Suprapubic skin (tissue), 3 donors: ENCODE results near the gene HRH2.

Experiments
- POLR2A ChIP-seq, 2 donors: fragments of 450-650 bp; IDR thresholded peaks; one replicate each; pipeline ENCODE4 v1.6.1; 2017; ENCODE audit warnings: antibody characterized with exemption in 2 of 2, mild to moderate bottlenecking in 2 of 2, moderate library complexity in 2 of 2
- TF ChIP-seq, protein P1 (sequence below), 2 donors: fragments of 200-600 bp in 1 of 2; fragments of 450-650 bp in 1 of 2; sonication (generic) in 1 of 2; IDR thresholded peaks; one replicate each; pipeline ENCODE4 v1.5.1; 2016 to 2019; ENCODE audit warnings: antibody characterized with exemption in 2 of 2, mild to moderate bottlenecking in 1 of 2, moderate library complexity in 1 of 2

DNA sequence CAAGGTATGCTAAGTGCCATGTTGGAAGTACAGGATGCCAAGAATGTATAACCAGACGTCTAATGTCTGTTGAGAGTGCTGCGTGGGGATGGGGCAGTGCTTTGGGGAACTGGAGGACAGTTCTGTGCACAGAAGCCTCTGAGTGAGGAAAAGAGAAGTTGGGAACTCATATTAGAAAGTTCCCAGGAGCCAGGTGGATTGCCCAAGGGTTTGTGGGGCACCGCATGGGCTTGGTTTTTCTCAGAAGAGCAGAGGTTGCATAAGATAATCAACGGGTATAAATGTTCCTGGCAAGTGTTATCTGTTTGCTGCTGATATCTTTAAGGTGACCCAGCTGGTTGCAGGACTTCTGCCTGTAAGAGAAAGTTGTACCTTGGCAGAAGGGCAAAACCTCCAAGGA is 13.1 kb downstream of the HRH2 start:
- no peak for TF ChIP-seq POLR2A (IDR thresholded peaks at IDR 0.05)
- TF ChIP-seq, protein P1, sequence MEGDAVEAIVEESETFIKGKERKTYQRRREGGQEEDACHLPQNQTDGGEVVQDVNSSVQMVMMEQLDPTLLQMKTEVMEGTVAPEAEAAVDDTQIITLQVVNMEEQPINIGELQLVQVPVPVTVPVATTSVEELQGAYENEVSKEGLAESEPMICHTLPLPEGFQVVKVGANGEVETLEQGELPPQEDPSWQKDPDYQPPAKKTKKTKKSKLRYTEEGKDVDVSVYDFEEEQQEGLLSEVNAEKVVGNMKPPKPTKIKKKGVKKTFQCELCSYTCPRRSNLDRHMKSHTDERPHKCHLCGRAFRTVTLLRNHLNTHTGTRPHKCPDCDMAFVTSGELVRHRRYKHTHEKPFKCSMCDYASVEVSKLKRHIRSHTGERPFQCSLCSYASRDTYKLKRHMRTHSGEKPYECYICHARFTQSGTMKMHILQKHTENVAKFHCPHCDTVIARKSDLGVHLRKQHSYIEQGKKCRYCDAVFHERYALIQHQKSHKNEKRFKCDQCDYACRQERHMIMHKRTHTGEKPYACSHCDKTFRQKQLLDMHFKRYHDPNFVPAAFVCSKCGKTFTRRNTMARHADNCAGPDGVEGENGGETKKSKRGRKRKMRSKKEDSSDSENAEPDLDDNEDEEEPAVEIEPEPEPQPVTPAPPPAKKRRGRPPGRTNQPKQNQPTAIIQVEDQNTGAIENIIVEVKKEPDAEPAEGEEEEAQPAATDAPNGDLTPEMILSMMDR (IDR thresholded peaks at IDR 0.05), result no peak
